Measurements from ENCODE around the gene NEK11. TPM values are rescaled to one million over a fixed set of nuclear protein-coding genes. Genes with fewer than 3 reads are reported as not detected.
A peak's percentile ranks its signal among the peaks of the same experiment; 100 is the strongest.

The NEK11 gene
- total RNA-seq, 1 donor: 14.5 TPM

GRCh38 chr3:131194816-131195215 is 168.1 kb downstream of the NEK11 start:
- TF ChIP-seq, protein P1, sequence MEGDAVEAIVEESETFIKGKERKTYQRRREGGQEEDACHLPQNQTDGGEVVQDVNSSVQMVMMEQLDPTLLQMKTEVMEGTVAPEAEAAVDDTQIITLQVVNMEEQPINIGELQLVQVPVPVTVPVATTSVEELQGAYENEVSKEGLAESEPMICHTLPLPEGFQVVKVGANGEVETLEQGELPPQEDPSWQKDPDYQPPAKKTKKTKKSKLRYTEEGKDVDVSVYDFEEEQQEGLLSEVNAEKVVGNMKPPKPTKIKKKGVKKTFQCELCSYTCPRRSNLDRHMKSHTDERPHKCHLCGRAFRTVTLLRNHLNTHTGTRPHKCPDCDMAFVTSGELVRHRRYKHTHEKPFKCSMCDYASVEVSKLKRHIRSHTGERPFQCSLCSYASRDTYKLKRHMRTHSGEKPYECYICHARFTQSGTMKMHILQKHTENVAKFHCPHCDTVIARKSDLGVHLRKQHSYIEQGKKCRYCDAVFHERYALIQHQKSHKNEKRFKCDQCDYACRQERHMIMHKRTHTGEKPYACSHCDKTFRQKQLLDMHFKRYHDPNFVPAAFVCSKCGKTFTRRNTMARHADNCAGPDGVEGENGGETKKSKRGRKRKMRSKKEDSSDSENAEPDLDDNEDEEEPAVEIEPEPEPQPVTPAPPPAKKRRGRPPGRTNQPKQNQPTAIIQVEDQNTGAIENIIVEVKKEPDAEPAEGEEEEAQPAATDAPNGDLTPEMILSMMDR (IDR thresholded peaks at IDR 0.05; ENCODE audit: extremely low read depth, low read depth, low read length): no peak

DNA sequence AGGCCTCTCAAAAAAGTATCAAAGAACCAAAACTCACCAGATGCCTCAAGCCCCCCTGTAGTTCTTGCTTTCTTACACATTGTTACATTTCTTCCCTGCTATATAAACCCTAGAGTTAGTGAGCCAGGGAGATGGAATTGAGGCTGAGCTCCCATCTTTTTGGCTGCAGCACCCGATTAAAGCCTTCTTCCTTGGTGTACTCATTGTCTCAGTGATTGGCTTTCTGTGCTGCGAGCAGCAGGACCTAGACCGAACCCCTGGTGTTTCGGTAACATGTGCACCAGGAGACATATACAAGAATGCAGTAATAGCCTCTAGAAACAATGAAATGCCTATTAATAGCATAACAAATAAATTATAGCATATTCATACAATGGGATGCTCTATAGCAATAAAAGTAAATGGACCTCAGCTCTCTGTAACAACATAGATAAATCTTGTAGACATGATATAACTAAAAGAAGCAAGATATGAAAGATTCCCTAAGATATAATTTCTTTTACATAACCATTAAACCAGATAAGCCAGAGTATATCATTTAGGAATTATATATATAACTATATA is 174.0 kb downstream of the NEK11 start:
- H3K27ac ChIP-seq (ENCODE audit: low read depth, low read length): no peak overlapping the region
- no peak overlapping the region for H2AFZ ChIP-seq (ENCODE audit: low read length)
- no peaks in the 10 kb centered on the region for H4K20me1 ChIP-seq (ENCODE audit: insufficient read depth, low read length)
- H3K9me3 ChIP-seq (ENCODE audit: low read depth, low read length): no peaks in the 10 kb centered on the region
- no peaks in the 10 kb centered on the region for H3K36me3 ChIP-seq (ENCODE audit: insufficient read depth, low read length)
- no peaks in the 10 kb centered on the region for H3K4me1 ChIP-seq (ENCODE audit: insufficient read depth, low read length)
- H3K27me3 ChIP-seq (ENCODE audit: insufficient read depth, low read length): no peaks in the 10 kb centered on the region
- TF ChIP-seq, protein P1 (IDR thresholded peaks at IDR 0.05; ENCODE audit: extremely low read depth, low read depth, low read length): no peak
- DNase-seq (ENCODE audit: insufficient read length, low spot score, missing footprints): no peak
- H3K79me2 ChIP-seq (ENCODE audit: insufficient read depth, low read length): no peaks in the 10 kb centered on the region
- no peak overlapping the region for H3K4me3 ChIP-seq (ENCODE audit: insufficient read depth, low read length)
- H3K4me2 ChIP-seq (ENCODE audit: insufficient read depth, low read length): no peak overlapping the region

More at GRCh38 chr3:131194816-131195215, 168.1 kb downstream of the NEK11 start:
- Histone ChIP-seq H3K4me3 (ENCODE audit: insufficient read depth, low read length) (no peak overlapping the region), H3K4me1 (ENCODE audit: insufficient read depth, low read length) (no peaks in the 10 kb centered on the region), H4K20me1 (ENCODE audit: insufficient read depth, low read length) (no peaks in the 10 kb centered on the region), H3K27me3 (ENCODE audit: insufficient read depth, low read length) (no peaks in the 10 kb centered on the region), H3K27ac (ENCODE audit: low read depth, low read length) (no peak overlapping the region), H3K9me3 (ENCODE audit: low read depth, low read length) (no peaks in the 10 kb centered on the region), H3K79me2 (ENCODE audit: insufficient read depth, low read length) (no peaks in the 10 kb centered on the region), H2AFZ (ENCODE audit: low read length) (no peak overlapping the region), H3K36me3 (ENCODE audit: insufficient read depth, low read length) (no peaks in the 10 kb centered on the region), H3K4me2 (ENCODE audit: insufficient read depth, low read length) (no peak overlapping the region)
- no peak for DNase-seq (ENCODE audit: insufficient read length, low spot score, missing footprints)

- H3K27me3 ChIP-seq (ENCODE audit: insufficient read depth, low read length): no peaks in the 10 kb centered on the region
- no peaks in the 10 kb centered on the region for H4K20me1 ChIP-seq (ENCODE audit: insufficient read depth, low read length)
- H3K4me1 ChIP-seq (ENCODE audit: insufficient read depth, low read length): peaks cover 22% of the 10 kb centered on the region
- no peaks in the 10 kb centered on the region for H3K79me2 ChIP-seq (ENCODE audit: insufficient read depth, low read length)
- H2AFZ ChIP-seq (ENCODE audit: low read length): no peak overlapping the region
- no peak overlapping the region for H3K4me2 ChIP-seq (ENCODE audit: insufficient read depth, low read length)
- no peak for DNase-seq (ENCODE audit: insufficient read length, low spot score, missing footprints)
- no peak overlapping the region for H3K4me3 ChIP-seq (ENCODE audit: insufficient read depth, low read length)
- TF ChIP-seq, protein P1 (IDR thresholded peaks at IDR 0.05; ENCODE audit: extremely low read depth, low read depth, low read length): no peak
- H3K27ac ChIP-seq (ENCODE audit: low read depth, low read length): no peak overlapping the region
- no peaks in the 10 kb centered on the region for H3K36me3 ChIP-seq (ENCODE audit: insufficient read depth, low read length)
- H3K9me3 ChIP-seq (ENCODE audit: low read depth, low read length): no peaks in the 10 kb centered on the region
Observed at GRCh38 chr3:131216330-131216729, 189.7 kb downstream of the NEK11 start.

DNA sequence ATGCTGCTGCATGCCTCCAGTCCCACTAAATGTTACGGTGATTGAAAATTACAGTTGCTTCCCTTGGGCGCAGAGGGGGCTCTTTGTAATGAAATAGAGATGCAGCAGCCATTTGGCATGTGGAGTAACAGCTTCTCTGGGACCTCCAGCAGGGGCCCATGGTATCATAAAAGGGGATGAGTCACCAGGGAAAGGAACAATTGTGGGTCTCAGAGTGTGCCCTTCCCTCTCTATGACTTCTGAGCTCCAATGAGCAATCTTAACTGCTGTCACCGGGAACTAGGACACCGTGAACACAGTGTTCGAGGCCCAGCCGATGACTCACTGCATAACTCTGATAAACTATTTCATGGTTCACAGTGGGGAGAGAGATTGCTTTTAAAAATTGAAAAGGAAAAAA is 190.1 kb downstream of the NEK11 start:
- Histone ChIP-seq H3K27ac (ENCODE audit: low read depth, low read length) (peak overlapping the region; percentile 27), H3K4me1 (ENCODE audit: insufficient read depth, low read length) (peaks cover 27% of the 10 kb centered on the region), H3K27me3 (ENCODE audit: insufficient read depth, low read length) (no peaks in the 10 kb centered on the region), H2AFZ (ENCODE audit: low read length) (no peak overlapping the region), H3K9me3 (ENCODE audit: low read depth, low read length) (no peaks in the 10 kb centered on the region), H3K36me3 (ENCODE audit: insufficient read depth, low read length) (no peaks in the 10 kb centered on the region), H3K79me2 (ENCODE audit: insufficient read depth, low read length) (no peaks in the 10 kb centered on the region), H3K4me3 (ENCODE audit: insufficient read depth, low read length) (no peak overlapping the region), H3K4me2 (ENCODE audit: insufficient read depth, low read length) (peak overlapping the region; percentile 54), H4K20me1 (ENCODE audit: insufficient read depth, low read length) (no peaks in the 10 kb centered on the region)
- DNase-seq (ENCODE audit: insufficient read length, low spot score, missing footprints): peak; percentile 65
- TF ChIP-seq, protein P1 (IDR thresholded peaks at IDR 0.05; ENCODE audit: extremely low read depth, low read depth, low read length): peak; percentile 6

All from osteoblast (primary cell).